ENCODE measurements around the gene ARHGAP21. TPM values are rescaled to one million over a fixed set of nuclear protein-coding genes. Genes with fewer than 3 reads are reported as not detected.

Gene ARHGAP21
- total RNA-seq, 1 donor from 2014 or later, result 50.0 TPM

GRCh38 chr10:24722676-24723385, 856 bp downstream of the ARHGAP21 start:
- DNase-seq (ENCODE audit: low read depth), result peak; percentile 65

GRCh38 chr10:24722131-24722675, 1.5 kb downstream of the ARHGAP21 start:
- DNase-seq (ENCODE audit: low read depth), result no peak

GRCh38 chr10:24721229-24722106, 2.2 kb downstream of the ARHGAP21 start:
- DNase-seq (ENCODE audit: low read depth), result peak; percentile 26

GRCh38 chr10:24720096-24720495, 3.6 kb downstream of the ARHGAP21 start:
- DNase-seq (ENCODE audit: low read depth), result no peak

- peak; percentile 50 for DNase-seq (ENCODE audit: low read depth)
Observed at GRCh38 chr10:24718031-24718855, 5.4 kb downstream of the ARHGAP21 start.

GRCh38 chr10:24716295-24716694, 7.4 kb downstream of the ARHGAP21 start:
- no peak for DNase-seq (ENCODE audit: low read depth)

GRCh38 chr10:24715246-24715769, 8.4 kb downstream of the ARHGAP21 start:
- DNase-seq (ENCODE audit: low read depth), result no peak

GRCh38 chr10:24713086-24713485, 10.6 kb downstream of the ARHGAP21 start:
- DNase-seq (ENCODE audit: low read depth), result no peak

- no peak for DNase-seq (ENCODE audit: low read depth)
Observed at GRCh38 chr10:24711465-24711864, 12.2 kb downstream of the ARHGAP21 start.

- DNase-seq (ENCODE audit: low read depth), result no peak
Observed at GRCh38 chr10:24708081-24708480, 15.6 kb downstream of the ARHGAP21 start.

- DNase-seq (ENCODE audit: low read depth), result no peak
Observed at GRCh38 chr10:24707445-24707844, 16.2 kb downstream of the ARHGAP21 start.

- DNase-seq (ENCODE audit: low read depth), result peak; percentile 30
Observed at GRCh38 chr10:24706479-24707118, 17.1 kb downstream of the ARHGAP21 start.

GRCh38 chr10:24703700-24704099, 20.0 kb downstream of the ARHGAP21 start:
- peak; percentile 36 for DNase-seq (ENCODE audit: low read depth)

GRCh38 chr10:24701447-24701846, 22.2 kb downstream of the ARHGAP21 start:
- DNase-seq (ENCODE audit: low read depth), result no peak

- DNase-seq (ENCODE audit: low read depth), result no peak
Observed at GRCh38 chr10:24700948-24701347, 22.7 kb downstream of the ARHGAP21 start.

- DNase-seq (ENCODE audit: low read depth), result no peak
Observed at GRCh38 chr10:24698270-24698669, 25.4 kb downstream of the ARHGAP21 start.

GRCh38 chr10:24697080-24697479, 26.6 kb downstream of the ARHGAP21 start:
- DNase-seq (ENCODE audit: low read depth), result no peak

GRCh38 chr10:24695452-24695851, 28.2 kb downstream of the ARHGAP21 start:
- DNase-seq (ENCODE audit: low read depth), result peak; percentile 57

- DNase-seq (ENCODE audit: low read depth), result no peak
Observed at GRCh38 chr10:24694086-24694485, 29.6 kb downstream of the ARHGAP21 start.

GRCh38 chr10:24690961-24691512, 32.6 kb downstream of the ARHGAP21 start:
- peak; percentile 51 for DNase-seq (ENCODE audit: low read depth)
